ENCODE measurements around the gene MED15. TPM values are rescaled to one million over a fixed set of nuclear protein-coding genes. Genes with fewer than 3 reads are reported as not detected.

Gene MED15
- total RNA-seq, 1 donor from 2014 or later: 30.5 TPM

DNA sequence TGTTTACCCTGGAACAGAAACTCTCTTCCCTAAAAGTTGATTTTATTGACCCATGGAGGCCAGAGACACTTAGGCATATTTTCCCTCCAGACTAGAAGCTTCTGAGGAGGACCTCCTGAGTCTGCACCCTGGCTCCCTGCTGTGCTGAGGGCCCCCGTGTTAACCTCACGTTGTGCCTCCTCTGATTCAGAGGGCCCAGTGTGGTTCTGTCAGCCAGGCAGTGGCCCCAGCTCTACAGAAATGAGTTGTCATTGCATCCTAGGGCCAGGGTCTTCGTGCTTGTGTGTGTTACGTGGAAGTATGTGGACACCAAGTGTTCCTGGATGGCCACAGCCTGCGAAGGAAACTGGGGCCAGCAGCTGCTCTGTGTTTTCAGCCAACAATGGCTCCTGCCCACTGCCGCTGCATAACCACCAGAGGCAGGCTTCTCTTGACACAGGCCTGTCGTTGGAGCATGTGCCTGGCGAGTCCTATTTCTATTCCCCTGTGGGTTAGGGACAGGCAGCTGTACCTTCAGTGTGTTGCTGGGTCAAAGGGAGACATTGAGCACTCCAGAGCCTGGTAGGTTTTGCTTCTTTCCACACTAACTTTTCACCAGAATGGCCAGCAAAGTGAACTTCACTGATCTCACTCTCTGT, 44.5 kb downstream of the MED15 start:
- no peak for DNase-seq (ENCODE audit: low read depth, low spot score)

GRCh38 chr22:20552443-20553401, 45.3 kb downstream of the MED15 start:
- peak; percentile 60 for DNase-seq (ENCODE audit: low read depth, low spot score)

- no peak for DNase-seq (ENCODE audit: low read depth, low spot score)
These were observed 46.7 kb downstream of the MED15 start for GRCh38 chr22:20553947-20554741.

DNA sequence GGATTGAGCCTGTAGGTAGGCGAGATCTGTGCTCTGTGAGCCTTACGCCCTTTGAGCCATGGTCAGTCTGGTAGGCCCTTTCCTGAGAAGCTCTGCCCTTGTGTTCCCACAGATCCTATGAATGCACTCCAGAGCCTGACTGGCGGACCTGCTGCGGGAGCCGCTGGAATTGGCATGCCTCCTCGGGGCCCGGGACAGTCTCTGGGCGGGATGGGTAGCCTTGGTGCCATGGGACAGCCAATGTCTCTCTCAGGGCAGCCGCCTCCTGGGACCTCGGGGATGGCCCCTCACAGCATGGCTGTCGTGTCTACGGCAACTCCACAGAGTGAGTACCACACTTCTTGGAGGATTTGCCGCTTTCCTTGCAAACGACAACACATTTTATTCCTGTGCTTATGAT, 47.4 kb downstream of the MED15 start:
- DNase-seq (ENCODE audit: low read depth, low spot score): no peak

GRCh38 chr22:20558534-20558933, 51.1 kb downstream of the MED15 start:
- no peak for DNase-seq (ENCODE audit: low read depth, low spot score)

DNA sequence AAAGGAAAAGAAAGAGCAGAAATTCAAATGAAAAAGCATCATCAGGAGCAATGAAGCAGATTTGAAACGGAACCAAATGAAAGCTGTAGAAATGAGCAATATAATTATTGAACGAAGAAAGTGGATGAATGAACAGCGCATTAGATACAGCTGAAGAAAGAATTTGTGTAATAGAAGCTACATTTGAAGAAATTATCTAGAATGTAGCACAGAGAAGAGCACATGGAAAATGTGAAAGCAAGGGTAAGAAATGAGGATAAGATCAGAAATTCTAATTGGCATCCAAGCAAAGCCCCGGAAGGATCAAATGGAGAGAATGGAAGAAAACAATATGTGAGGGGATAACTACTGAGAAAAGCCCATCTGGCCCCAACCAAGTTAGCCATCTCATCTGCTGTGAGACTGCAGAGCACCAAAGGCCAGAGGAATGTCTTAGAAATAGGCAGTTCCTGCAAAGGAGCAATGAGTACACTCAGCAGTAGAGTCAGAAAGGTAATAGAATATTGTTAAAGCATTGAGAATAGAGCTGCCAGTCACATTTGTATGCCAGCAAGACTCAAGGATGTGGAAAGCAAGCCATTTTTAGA, 51.9 kb downstream of the MED15 start:
- DNase-seq (ENCODE audit: low read depth, low spot score): no peak

DNA sequence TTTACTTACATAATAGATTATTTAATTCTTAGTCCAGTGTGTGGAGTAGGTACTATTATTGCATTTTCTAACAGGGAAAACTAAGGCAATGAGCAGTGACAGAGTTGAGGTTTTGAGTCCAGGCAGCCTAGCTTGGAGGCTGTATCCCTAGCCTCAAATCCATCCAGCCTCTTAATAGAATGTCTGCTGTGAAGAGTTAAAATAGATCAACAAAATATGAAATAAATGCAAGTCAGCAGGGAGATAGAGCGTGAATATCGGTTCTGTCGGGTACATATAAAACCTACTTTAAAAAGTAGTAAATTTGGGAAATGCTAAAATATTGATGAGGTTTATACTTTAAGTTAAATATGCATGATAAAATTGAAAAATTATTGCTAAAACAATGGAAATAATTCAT, 53.3 kb downstream of the MED15 start:
- no peak for DNase-seq (ENCODE audit: low read depth, low spot score)

GRCh38 chr22:20561882-20562281, 54.5 kb downstream of the MED15 start:
- no peak for DNase-seq (ENCODE audit: low read depth, low spot score)

GRCh38 chr22:20562607-20563465, 55.4 kb downstream of the MED15 start:
- no peak for DNase-seq (ENCODE audit: low read depth, low spot score)

DNA sequence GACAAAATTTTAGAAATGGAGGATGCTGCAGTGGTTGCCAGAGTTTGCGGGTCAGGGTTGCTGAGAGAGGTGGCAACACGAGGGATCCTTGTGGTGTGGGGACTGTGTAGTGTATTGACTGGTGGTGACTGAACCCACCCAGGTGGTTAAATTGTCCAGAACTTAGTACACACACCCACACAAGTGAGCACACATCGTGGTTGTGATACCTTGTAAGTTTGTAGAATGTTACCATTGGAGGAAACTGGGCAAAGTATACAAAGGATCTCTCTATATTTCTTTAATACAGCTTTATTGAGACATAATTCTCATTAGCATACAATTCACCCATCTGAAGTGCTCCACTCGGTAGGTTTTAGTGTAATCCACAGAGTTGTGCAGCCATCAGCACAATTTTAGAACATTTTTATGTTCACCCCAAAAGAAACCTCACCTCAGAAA, 56.1 kb downstream of the MED15 start:
- no peak for DNase-seq (ENCODE audit: low read depth, low spot score)

DNA sequence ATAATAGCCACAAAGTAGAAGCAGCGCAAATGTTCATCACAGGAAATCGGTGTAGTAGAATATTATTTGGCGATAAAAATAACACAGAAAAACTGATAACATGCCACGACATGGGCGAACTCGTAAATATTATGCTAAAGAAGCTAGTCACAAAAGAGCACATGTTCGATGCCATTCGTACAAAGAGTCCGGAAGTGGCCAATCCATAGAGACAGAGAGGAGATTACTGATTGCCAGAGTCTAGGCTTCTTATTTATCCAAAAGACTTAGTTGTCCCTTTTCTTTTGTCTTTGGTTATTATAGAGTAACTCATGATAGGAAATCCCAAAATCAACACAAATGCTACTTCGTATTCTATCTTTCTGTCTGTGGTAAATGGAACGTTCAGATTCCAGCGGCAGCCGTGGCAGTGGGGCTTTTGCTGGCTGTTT, 56.5 kb downstream of the MED15 start:
- DNase-seq (ENCODE audit: low read depth, low spot score): no peak

- DNase-seq (ENCODE audit: low read depth, low spot score): no peak
These were observed 57.8 kb downstream of the MED15 start for GRCh38 chr22:20565079-20565734.

- no peak for DNase-seq (ENCODE audit: low read depth, low spot score)
These were observed 58.4 kb downstream of the MED15 start for GRCh38 chr22:20565761-20566160.

DNA sequence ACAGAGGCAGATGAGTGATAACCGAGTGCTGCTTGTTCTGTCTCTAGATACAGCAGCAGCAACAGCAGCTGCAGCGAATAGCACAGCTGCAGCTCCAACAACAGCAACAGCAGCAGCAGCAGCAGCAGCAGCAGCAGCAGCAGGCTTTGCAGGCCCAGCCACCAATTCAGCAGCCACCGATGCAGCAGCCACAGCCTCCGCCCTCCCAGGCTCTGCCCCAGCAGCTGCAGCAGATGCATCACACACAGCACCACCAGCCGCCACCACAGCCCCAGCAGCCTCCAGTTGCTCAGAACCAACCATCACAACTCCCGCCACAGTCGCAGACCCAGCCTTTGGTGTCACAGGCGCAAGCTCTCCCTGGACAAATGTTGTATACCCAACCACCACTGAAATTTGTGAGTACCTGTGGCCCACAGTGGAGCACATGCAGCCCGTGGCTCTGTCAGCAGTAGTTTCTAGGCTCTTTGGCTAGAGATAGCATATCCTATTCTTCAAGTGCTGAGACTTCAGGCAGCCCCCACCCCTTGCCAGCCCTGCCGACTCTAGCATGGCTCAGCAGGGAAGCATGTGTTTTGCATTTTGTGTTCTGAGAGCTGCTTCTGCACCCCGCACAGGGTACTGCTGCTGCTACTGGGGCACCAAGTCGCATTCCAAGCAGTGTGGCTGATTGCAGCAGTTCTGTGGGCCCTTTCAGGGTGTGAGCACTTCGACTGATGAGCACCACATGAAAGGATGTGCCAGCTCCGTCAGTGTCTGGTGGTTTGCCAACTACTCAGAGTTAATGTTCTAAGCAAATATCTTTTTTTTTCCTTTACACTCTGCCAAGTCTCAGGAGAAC, 59.2 kb downstream of the MED15 start:
- DNase-seq (ENCODE audit: low read depth, low spot score): no peak

- no peak for DNase-seq (ENCODE audit: low read depth, low spot score)
These were observed 60.0 kb downstream of the MED15 start for GRCh38 chr22:20567371-20567847.

GRCh38 chr22:20567993-20568417, 60.6 kb downstream of the MED15 start:
- no peak for DNase-seq (ENCODE audit: low read depth, low spot score)

- no peak for DNase-seq (ENCODE audit: low read depth, low spot score)
These were observed 61.2 kb downstream of the MED15 start for GRCh38 chr22:20568502-20569058.

All from pulmonary artery endothelial cell (primary cell).